Measurements from ENCODE around the gene TMED10.
"Not testable (repeated sequence)": the region's sequence is repeated elsewhere in the genome, so short reads cannot be mapped to it uniquely, and the experiment has no call there.

The TMED10 gene

GRCh38 chr14:75156901-75157300, 19.5 kb downstream of the TMED10 start:
- no peaks in the 10 kb centered on the region for H3K9me3 Mint-ChIP-seq (ENCODE audit: low read depth)
- H3K36me3 Mint-ChIP-seq = peaks cover 7% of the 10 kb centered on the region
- peaks cover 65% of the 10 kb centered on the region for H3K4me1 Mint-ChIP-seq (ENCODE audit: low read depth)
- H3K4me3 Mint-ChIP-seq = no peak overlapping the region
- H3K27ac Mint-ChIP-seq = no peak overlapping the region
- H3K27me3 Mint-ChIP-seq = no peaks in the 10 kb centered on the region

- Mint-ChIP-seq H3K27ac (no peak overlapping the region), H3K4me1 (ENCODE audit: low read depth) (peaks cover 62% of the 10 kb centered on the region), H3K36me3 (peaks cover 8% of the 10 kb centered on the region), H3K9me3 (ENCODE audit: low read depth) (no peaks in the 10 kb centered on the region), H3K27me3 (no peaks in the 10 kb centered on the region), H3K4me3 (no peak overlapping the region)
Measured at GRCh38 chr14:75156111-75156510, 20.3 kb downstream of the TMED10 start.

GRCh38 chr14:75155169-75155568, 21.2 kb downstream of the TMED10 start:
- no peak overlapping the region for H3K4me3 Mint-ChIP-seq
- no peaks in the 10 kb centered on the region for H3K9me3 Mint-ChIP-seq (ENCODE audit: low read depth)
- peaks cover 8% of the 10 kb centered on the region for H3K36me3 Mint-ChIP-seq
- H3K27me3 Mint-ChIP-seq = no peaks in the 10 kb centered on the region
- H3K4me1 Mint-ChIP-seq (ENCODE audit: low read depth) = peaks cover 54% of the 10 kb centered on the region
- H3K27ac Mint-ChIP-seq = peak overlapping the region; percentile 24

- H3K36me3 Mint-ChIP-seq = peaks cover 9% of the 10 kb centered on the region
- no peak overlapping the region for H3K4me3 Mint-ChIP-seq
- H3K4me1 Mint-ChIP-seq (ENCODE audit: low read depth) = peaks cover 46% of the 10 kb centered on the region
- no peaks in the 10 kb centered on the region for H3K9me3 Mint-ChIP-seq (ENCODE audit: low read depth)
- H3K27ac Mint-ChIP-seq = no peak overlapping the region
- H3K27me3 Mint-ChIP-seq = no peaks in the 10 kb centered on the region
Measured at GRCh38 chr14:75153295-75153694, 23.1 kb downstream of the TMED10 start.

GRCh38 chr14:75151851-75152250, 24.6 kb downstream of the TMED10 start:
- Mint-ChIP-seq H3K36me3 (peaks cover 9% of the 10 kb centered on the region), H3K9me3 (ENCODE audit: low read depth) (no peaks in the 10 kb centered on the region), H3K27ac (peak overlapping the region; percentile 58), H3K4me3 (no peak overlapping the region), H3K27me3 (no peaks in the 10 kb centered on the region), H3K4me1 (ENCODE audit: low read depth) (peaks cover 46% of the 10 kb centered on the region)

GRCh38 chr14:75150637-75151036, 25.8 kb downstream of the TMED10 start:
- peaks cover 49% of the 10 kb centered on the region for H3K4me1 Mint-ChIP-seq (ENCODE audit: low read depth)
- not testable (repeated sequence) for H3K27me3 Mint-ChIP-seq; H3K27ac Mint-ChIP-seq; H3K9me3 Mint-ChIP-seq (ENCODE audit: low read depth); H3K4me3 Mint-ChIP-seq; H3K36me3 Mint-ChIP-seq

- H3K4me1 Mint-ChIP-seq (ENCODE audit: low read depth) = peaks cover 47% of the 10 kb centered on the region
- no peaks in the 10 kb centered on the region for H3K27me3 Mint-ChIP-seq
- no peak overlapping the region for H3K4me3 Mint-ChIP-seq
- no peaks in the 10 kb centered on the region for H3K9me3 Mint-ChIP-seq (ENCODE audit: low read depth)
- peaks cover 9% of the 10 kb centered on the region for H3K36me3 Mint-ChIP-seq
- no peak overlapping the region for H3K27ac Mint-ChIP-seq
Measured at GRCh38 chr14:75150150-75150549, 26.3 kb downstream of the TMED10 start.

GRCh38 chr14:75147423-75148071, 28.9 kb downstream of the TMED10 start:
- Mint-ChIP-seq H3K27ac (no peak overlapping the region), H3K36me3 (peaks cover 9% of the 10 kb centered on the region), H3K27me3 (no peaks in the 10 kb centered on the region), H3K4me1 (ENCODE audit: low read depth) (peaks cover 59% of the 10 kb centered on the region), H3K4me3 (no peak overlapping the region), H3K9me3 (ENCODE audit: low read depth) (no peaks in the 10 kb centered on the region)

- Mint-ChIP-seq H3K27ac (no peak overlapping the region), H3K4me3 (no peak overlapping the region), H3K36me3 (peaks cover 4% of the 10 kb centered on the region), H3K9me3 (ENCODE audit: low read depth) (no peaks in the 10 kb centered on the region), H3K27me3 (no peaks in the 10 kb centered on the region), H3K4me1 (ENCODE audit: low read depth) (peaks cover 65% of the 10 kb centered on the region)
Measured at GRCh38 chr14:75144944-75145343, 31.5 kb downstream of the TMED10 start.

- H3K9me3 Mint-ChIP-seq (ENCODE audit: low read depth) = no peaks in the 10 kb centered on the region
- H3K27ac Mint-ChIP-seq = peak overlapping the region; percentile 34
- H3K4me3 Mint-ChIP-seq = no peak overlapping the region
- peaks cover 71% of the 10 kb centered on the region for H3K4me1 Mint-ChIP-seq (ENCODE audit: low read depth)
- H3K27me3 Mint-ChIP-seq = no peaks in the 10 kb centered on the region
- no peaks in the 10 kb centered on the region for H3K36me3 Mint-ChIP-seq
Measured at GRCh38 chr14:75143761-75144527, 32.5 kb downstream of the TMED10 start.

- no peak overlapping the region for H3K4me3 Mint-ChIP-seq
- no peaks in the 10 kb centered on the region for H3K9me3 Mint-ChIP-seq (ENCODE audit: low read depth)
- H3K27ac Mint-ChIP-seq = no peak overlapping the region
- no peaks in the 10 kb centered on the region for H3K36me3 Mint-ChIP-seq
- H3K4me1 Mint-ChIP-seq (ENCODE audit: low read depth) = peaks cover 74% of the 10 kb centered on the region
- H3K27me3 Mint-ChIP-seq = no peaks in the 10 kb centered on the region
Measured at GRCh38 chr14:75142494-75142893, 33.9 kb downstream of the TMED10 start.

- H3K4me1 Mint-ChIP-seq (ENCODE audit: low read depth) = peaks cover 71% of the 10 kb centered on the region
- no peaks in the 10 kb centered on the region for H3K27me3 Mint-ChIP-seq
- H3K36me3 Mint-ChIP-seq = no peaks in the 10 kb centered on the region
- H3K4me3 Mint-ChIP-seq = no peak overlapping the region
- no peak overlapping the region for H3K27ac Mint-ChIP-seq
- H3K9me3 Mint-ChIP-seq (ENCODE audit: low read depth) = no peaks in the 10 kb centered on the region
Measured at GRCh38 chr14:75141967-75142366, 34.4 kb downstream of the TMED10 start.

- H3K27ac Mint-ChIP-seq = peak overlapping the region; percentile 76
- H3K36me3 Mint-ChIP-seq = no peaks in the 10 kb centered on the region
- H3K27me3 Mint-ChIP-seq = no peaks in the 10 kb centered on the region
- H3K9me3 Mint-ChIP-seq (ENCODE audit: low read depth) = no peaks in the 10 kb centered on the region
- peaks cover 64% of the 10 kb centered on the region for H3K4me1 Mint-ChIP-seq (ENCODE audit: low read depth)
- peak overlapping the region; percentile 42 for H3K4me3 Mint-ChIP-seq
Measured at GRCh38 chr14:75141062-75141461, 35.4 kb downstream of the TMED10 start.

- Mint-ChIP-seq H3K9me3 (ENCODE audit: low read depth) (no peaks in the 10 kb centered on the region), H3K36me3 (peaks cover 1% of the 10 kb centered on the region), H3K27me3 (no peaks in the 10 kb centered on the region), H3K27ac (peak overlapping the region; percentile 22), H3K4me3 (no peak overlapping the region), H3K4me1 (ENCODE audit: low read depth) (peaks cover 63% of the 10 kb centered on the region)
Measured at GRCh38 chr14:75140620-75141019, 35.8 kb downstream of the TMED10 start.

GRCh38 chr14:75139185-75139584, 37.2 kb downstream of the TMED10 start:
- Mint-ChIP-seq H3K4me3 (no peak overlapping the region), H3K27ac (peak overlapping the region; percentile 54), H3K9me3 (ENCODE audit: low read depth) (no peaks in the 10 kb centered on the region), H3K4me1 (ENCODE audit: low read depth) (peaks cover 50% of the 10 kb centered on the region), H3K27me3 (no peaks in the 10 kb centered on the region), H3K36me3 (peaks cover 5% of the 10 kb centered on the region)

GRCh38 chr14:75138492-75138891, 37.9 kb downstream of the TMED10 start:
- H3K4me1 Mint-ChIP-seq (ENCODE audit: low read depth) = peaks cover 47% of the 10 kb centered on the region
- peak overlapping the region; percentile 17 for H3K4me3 Mint-ChIP-seq
- H3K36me3 Mint-ChIP-seq = peaks cover 10% of the 10 kb centered on the region
- H3K9me3 Mint-ChIP-seq (ENCODE audit: low read depth) = no peaks in the 10 kb centered on the region
- peak overlapping the region; percentile 78 for H3K27ac Mint-ChIP-seq
- H3K27me3 Mint-ChIP-seq = no peaks in the 10 kb centered on the region

Measured in activated naive CD8-positive, alpha-beta T cell (primary cell).